GM23338 (cell line): Measurements from ENCODE around the gene PDIA4. TPM values are rescaled to one million over a fixed set of nuclear protein-coding genes. Genes with fewer than 3 reads are reported as not detected.

Source experiments
- ATAC-seq: fragments of 200-7000 bp; cut with Tn5 transposase; 3 replicates; pipeline ENCODE4 v1.9.1; 2020
- DNase-seq: peaks from one replicate; pipeline ENCODE4 v3.0.0-alpha.2; 2015; ENCODE audit warnings: low spot score
- H2AFZ ChIP-seq: fragments of 200-600 bp; sonication (generic); 2 replicates; pipeline ENCODE4 v1.8.0; 2016; ENCODE audit warnings: antibody characterized with exemption, mild to moderate bottlenecking, moderate library complexity
- H3F3A ChIP-seq: fragments of 200-600 bp; sonication (generic); replicated peaks from 2 replicates; pipeline ENCODE4 v1.8.0; 2017; ENCODE audit warnings: antibody characterized with exemption, mixed run types, low read depth
- H3K27ac ChIP-seq: fragments of 200-600 bp; sonication (generic); 2 replicates; pipeline ENCODE4 v1.6.1; 2016; ENCODE audit warnings: low read depth
- H3K27me3 ChIP-seq: fragments of 200-600 bp; sonication (generic); 2 replicates; pipeline ENCODE4 v1.8.0; 2016; ENCODE audit warnings: mild to moderate bottlenecking, mixed run types, moderate library complexity; ENCODE audit not compliant: insufficient read depth
- H3K36me3 ChIP-seq: fragments of 200-600 bp; sonication (generic); 2 replicates; pipeline ENCODE4 v1.8.0; 2016; ENCODE audit warnings: mild to moderate bottlenecking; ENCODE audit not compliant: insufficient read depth
- H3K4me1 ChIP-seq: fragments of 200-600 bp; sonication (generic); 2 replicates; pipeline ENCODE4 v1.8.0; 2016; ENCODE audit warnings: mild to moderate bottlenecking, moderate library complexity; ENCODE audit not compliant: insufficient read depth
- H3K4me2 ChIP-seq: fragments of 200-600 bp; sonication (generic); 2 replicates; pipeline ENCODE4 v1.7.1; 2017; ENCODE audit warnings: mixed run types
- H3K4me3 ChIP-seq: fragments of 200-600 bp; sonication (generic); 2 replicates; pipeline ENCODE4 v1.6.1; 2016; ENCODE audit warnings: mixed run types
- H3K79me2 ChIP-seq: fragments of 200-600 bp; sonication (generic); replicated peaks from 2 replicates; pipeline ENCODE4 v1.8.0; 2017; ENCODE audit warnings: mild to moderate bottlenecking; ENCODE audit not compliant: insufficient read depth
- H3K9me2 ChIP-seq: fragments of 200-600 bp; sonication (generic); 2 replicates; pipeline ENCODE4 v1.8.0; 2017; ENCODE audit not compliant: insufficient read depth
- H4K20me1 ChIP-seq: fragments of 200-600 bp; sonication (generic); replicated peaks from 2 replicates; pipeline ENCODE4 v1.8.0; 2017; ENCODE audit warnings: mild to moderate bottlenecking; ENCODE audit not compliant: insufficient read depth
- H3K27ac Mint-ChIP-seq: 2 replicates; pipeline ENCODE4 v1.8.0; 2020; ENCODE audit warnings: inconsistent platforms, mild to moderate bottlenecking, moderate library complexity, mixed read lengths
- H3K27me3 Mint-ChIP-seq: 3 replicates; pipeline ENCODE4 v1.8.0; 2022; ENCODE audit warnings: low read depth, mild to moderate bottlenecking, moderate library complexity, mixed read lengths, inconsistent platforms; ENCODE audit not compliant: insufficient read depth, poor library complexity
- H3K36me3 Mint-ChIP-seq: 3 replicates; pipeline ENCODE4 v1.8.0; 2021; ENCODE audit warnings: low read depth, mild to moderate bottlenecking, inconsistent platforms, moderate library complexity, mixed read lengths
- H3K4me1 Mint-ChIP-seq: 3 replicates; pipeline ENCODE4 v1.8.0; 2020; ENCODE audit warnings: mild to moderate bottlenecking, inconsistent platforms, mixed read lengths
- H3K4me3 Mint-ChIP-seq: 3 replicates; pipeline ENCODE4 v1.8.0; 2021; ENCODE audit warnings: moderate library complexity, mild to moderate bottlenecking, inconsistent platforms, mixed read lengths
- H3K9me3 Mint-ChIP-seq: 3 replicates; pipeline ENCODE4 v1.8.0; 2020; ENCODE audit warnings: moderate library complexity, mild to moderate bottlenecking, inconsistent platforms, mixed read lengths
- CREB1 ChIP-seq: fragments of 250-450 bp; sonication (Bioruptor Pico); IDR thresholded peaks from 2 replicates; pipeline ENCODE4 v1.5.0; 2020; ENCODE audit warnings: low read depth, mild to moderate bottlenecking, moderate library complexity
- CTCF ChIP-seq, 2 experiments: fragments of 200-600 bp in 1 of 2; sonication (generic) in 1 of 2; conservative IDR thresholded peaks; 2 replicates each; pipeline versions ENCODE4 v1.5.1 to v1.6.1; 2016 to 2017; ENCODE audit warnings: antibody characterized with exemption in 2 of 2, low read depth in 2 of 2, mild to moderate bottlenecking in 2 of 2, moderate library complexity in 1 of 2
- EZH2 ChIP-seq: fragments of 200-600 bp; sonication (generic); IDR thresholded peaks from one replicate; pipeline ENCODE4 v1.8.0; 2017; ENCODE audit warnings: antibody characterized with exemption, mild to moderate bottlenecking, low read depth; ENCODE audit not compliant: unreplicated experiment
- EZH2phosphoT487 ChIP-seq: fragments of 200-600 bp; sonication (generic); IDR thresholded peaks from one replicate; pipeline ENCODE4 v1.8.1; 2018; ENCODE audit warnings: antibody characterized with exemption; ENCODE audit not compliant: unreplicated experiment
- NANOG ChIP-seq: IDR thresholded peaks from 2 replicates; pipeline ENCODE4 v1.6.1; 2016; ENCODE audit warnings: antibody characterized with exemption, borderline replicate concordance
- POLR2AphosphoS5 ChIP-seq: IDR thresholded peaks from 2 replicates; pipeline ENCODE4 v1.6.1; 2016; ENCODE audit warnings: antibody characterized with exemption, low read depth
- ZNF114 ChIP-seq: fragments of 250-450 bp; sonication (Bioruptor Pico); IDR thresholded peaks from 2 replicates; pipeline ENCODE4 v1.5.0; 2020; ENCODE audit warnings: mild to moderate bottlenecking, moderate library complexity
- ZNF331 ChIP-seq: fragments of 250-450 bp; sonication (Bioruptor Pico); IDR thresholded peaks from 2 replicates; pipeline ENCODE4 v1.5.0; 2020; ENCODE audit warnings: low read depth, mild to moderate bottlenecking, moderate library complexity
- ZNF462 ChIP-seq: fragments of 250-450 bp; sonication (Bioruptor Pico); IDR thresholded peaks from 2 replicates; pipeline ENCODE4 v1.5.0; 2020; ENCODE audit warnings: mild to moderate bottlenecking, moderate library complexity
- polyA plus RNA-seq: library from polyadenylated mRNA; unstranded; fragments of >200 nt; fragmentation: Nextera tagmentation; extraction: Ambion mirVana; gene quantifications from 2 replicates; pipeline ENCODE4 v1.2.1, GENCODE V29; 2016
- total RNA-seq: library from RNA; depleted of rRNA; stranded (reverse); fragments of >200 nt; shearing (Covaris generic); gene quantifications from 2 replicates; pipeline ENCODE4 v1.2.3, GENCODE V29; 2014

Gene PDIA4
- total and polyA plus RNA-seq, 2 experiments from 2014 or later, result 196 to 332 TPM

- TF ChIP-seq CTCF (conservative IDR thresholded peaks at IDR 0.05; ENCODE audit: low read depth in 2 of 2) (no peak), ZNF331 (CRISPR knock-in tag) (no peak), NANOG (no peak), EZH2phosphoT487 (no peak), ZNF462 (CRISPR knock-in tag) (no peak), CREB1 (CRISPR knock-in tag) (no peak), POLR2AphosphoS5 (no peak), EZH2 (no peak)
These were observed 1.2 kb downstream of the PDIA4 start (continued) for GRCh38 chr7:149027055-149027454.

GRCh38 chr7:149023662-149024061 lies 4.6 kb downstream of the PDIA4 start:
- Histone ChIP-seq H3K27ac (peak overlapping the region; percentile 72; the same call in 1 of the 2 replicates), H3K9me2 (no peaks in the 10 kb centered on the region), H3K79me2 (peaks cover 90% of the 10 kb centered on the region), H3K4me2 (peak overlapping the region; percentile 51), H3F3A (peaks cover 23% of the 10 kb centered on the region), H3K27me3 (no peaks in the 10 kb centered on the region), H3K36me3 (peaks cover 12% of the 10 kb centered on the region; the same call in 1 of the 2 replicates), H2AFZ (no peak overlapping the region), H3K4me3 (peak overlapping the region; percentile 18; the same call in 1 of the 2 replicates), H3K4me1 (peaks cover 41% of the 10 kb centered on the region), H4K20me1 (peaks cover 37% of the 10 kb centered on the region)
- Mint-ChIP-seq H3K27ac (peak overlapping the region; percentile 88), H3K9me3 (no peaks in the 10 kb centered on the region; the same call in 2 of the 3 replicates), H3K27me3 (peaks cover 10% of the 10 kb centered on the region), H3K4me3 (peak overlapping the region; percentile 46; the same call in 2 of the 3 replicates), H3K4me1 (peaks cover 54% of the 10 kb centered on the region), H3K36me3 (peaks cover 44% of the 10 kb centered on the region)
- DNase-seq, result peak; percentile 63
- TF ChIP-seq POLR2AphosphoS5 (no peak), ZNF114 (CRISPR knock-in tag) (no peak), EZH2phosphoT487 (no peak)
- no peak for ATAC-seq
